Natural killer cell (primary cell): ENCODE measurements around the gene CHST6. TPM values are rescaled to one million over a fixed set of nuclear protein-coding genes. Genes with fewer than 3 reads are reported as not detected.

ENCODE experiments used
- ATAC-seq, 3 donors: fragments of 150-1000 bp in 2 of 3; fragments of 200-7000 bp in 1 of 3; cut with Tn5 transposase; 1 replicate in 1 of 3; 2 replicates in 2 of 3; pipeline ENCODE4 v1.10.0; 2021; ENCODE audit warnings: mild to moderate bottlenecking in 2 of 3, moderate library complexity in 2 of 3
- DNase-seq, 2 donors: peaks; one replicate each; pipeline versions ENCODE4 v3.0.0 to v3.0.0-alpha.2; 2013 to 2021; ENCODE audit warnings: mixed read lengths in 1 of 2
- H3K27ac ChIP-seq: one replicate; pipeline ENCODE4 v1.5.1; 2013; ENCODE audit warnings: mild to moderate bottlenecking, low read length
- H3K27me3 ChIP-seq: one replicate; pipeline ENCODE4 v1.6.1; 2013; ENCODE audit warnings: low read length; ENCODE audit not compliant: control insufficient read depth, insufficient read depth
- H3K36me3 ChIP-seq: one replicate; pipeline ENCODE4 v1.6.1; 2013; ENCODE audit warnings: low read length; ENCODE audit not compliant: control insufficient read depth, insufficient read depth
- H3K4me1 ChIP-seq: one replicate; pipeline ENCODE4 v1.6.1; 2013; ENCODE audit warnings: low read length; ENCODE audit not compliant: control insufficient read depth, insufficient read depth
- H3K4me3 ChIP-seq: one replicate; pipeline ENCODE4 v1.5.1; 2013; ENCODE audit warnings: low read length
- H3K9me3 ChIP-seq: one replicate; pipeline ENCODE4 v1.6.1; 2013; ENCODE audit warnings: low read length; ENCODE audit not compliant: control insufficient read depth, insufficient read depth
- H3K27ac Mint-ChIP-seq, 2 donors: one replicate each; pipeline ENCODE4 v1.8.0; 2022; ENCODE audit warnings: mild to moderate bottlenecking in 2 of 2, mixed read lengths in 2 of 2, moderate library complexity in 1 of 2
- H3K27me3 Mint-ChIP-seq, 2 donors: one replicate each; pipeline ENCODE4 v1.8.0; 2022; ENCODE audit warnings: low read depth in 2 of 2, mixed read lengths in 2 of 2
- H3K36me3 Mint-ChIP-seq: one replicate; pipeline ENCODE4 v1.8.0; 2022; ENCODE audit warnings: mixed read lengths
- H3K4me1 Mint-ChIP-seq, 2 donors: one replicate each; pipeline ENCODE4 v1.8.0; 2022; ENCODE audit warnings: mixed read lengths in 2 of 2
- H3K4me3 Mint-ChIP-seq: one replicate; pipeline ENCODE4 v1.8.0; 2022; ENCODE audit warnings: mild to moderate bottlenecking, moderate library complexity, mixed read lengths
- H3K9me3 Mint-ChIP-seq, 2 donors: one replicate each; pipeline ENCODE4 v1.8.0; 2022; ENCODE audit warnings: mixed read lengths in 2 of 2
- CTCF ChIP-seq: fragments of 200-600 bp; IDR thresholded peaks from one replicate; pipeline ENCODE4 v1.8.0; 2022; ENCODE audit warnings: antibody characterized with exemption
- whole genome bisulfite sequencing: methylation state at CpG from one replicate; pipeline ENCODE4 v1.1.7; 2013; ENCODE audit warnings: missing lambda C conversion rate; ENCODE audit not compliant: insufficient coverage; 5-methylcytosine and 5-hydroxymethylcytosine counted together
- intact Hi-C: fragments of 100-400 bp; cut with micrococcal nuclease; formaldehyde crosslinking; loops from one replicate; pipeline ENCODE4 v1.14.2; 2022
- total RNA-seq, 4 donors: library from RNA; stranded (reverse); fragments of 120-200 nt in 1 of 4; gene quantifications; one replicate each; pipeline versions ENCODE4 v1.2.3 to v1.2.4, GENCODE V29; 2013 to 2022

CHST6 gene
- total RNA-seq, 3 donors from 2014 or later (not counting 1 experiment from before 2014, with no cell fraction given), result not detected

- intact Hi-C loops, result no loop called here
- H3K27me3 ChIP-seq, result peaks cover 11% of the 10 kb centered on the region
- ATAC-seq (no peak), DNase-seq (no peak)
- H3K27ac Mint-ChIP-seq, result no peak overlapping the region
- H3K36me3 ChIP-seq, result no peaks in the 10 kb centered on the region
- WGBS, result 92% methylated on average over 5 of the region's 5 CpGs
- peaks cover 8% of the 10 kb centered on the region in 2 donors for H3K4me1 Mint-ChIP-seq
- peaks cover 9 to 11% of the 10 kb centered on the region in 2 donors for H3K27me3 Mint-ChIP-seq
- H3K4me3 ChIP-seq, result no peak overlapping the region
- H3K36me3 Mint-ChIP-seq, result no peaks in the 10 kb centered on the region
- H3K9me3 ChIP-seq, result no peaks in the 10 kb centered on the region
- no peaks in the 10 kb centered on the region for H3K9me3 Mint-ChIP-seq
- TF ChIP-seq CTCF, result no peak
- no peak overlapping the region for H3K4me3 Mint-ChIP-seq
- peaks cover 7% of the 10 kb centered on the region for H3K4me1 ChIP-seq
- no peak overlapping the region for H3K27ac ChIP-seq
Measured at GRCh38 chr16:75494184-75494583, 1.1 kb downstream of the CHST6 start.

GRCh38 chr16:75491876-75492275, 3.4 kb downstream of the CHST6 start:
- Mint-ChIP-seq H3K4me3 (no peak overlapping the region), H3K9me3 (no peaks in the 10 kb centered on the region), H3K4me1 (peaks cover 8% of the 10 kb centered on the region in 2 donors), H3K27me3 (peaks cover 14 to 17% of the 10 kb centered on the region in 2 donors), H3K36me3 (no peaks in the 10 kb centered on the region), H3K27ac (no peak overlapping the region)
- H3K4me1 ChIP-seq, result peaks cover 7% of the 10 kb centered on the region
- no peaks in the 10 kb centered on the region for H3K36me3 ChIP-seq
- no peak overlapping the region for H3K4me3 ChIP-seq
- H3K27ac ChIP-seq, result no peak overlapping the region
- ATAC-seq (peak in 1 of 3 donors; percentile 43), DNase-seq (no peak)
- no peak for TF ChIP-seq CTCF
- peaks cover 11% of the 10 kb centered on the region for H3K27me3 ChIP-seq
- 86% methylated on average over 1 of the region's 1 CpG for WGBS
- intact Hi-C loops, result no loop called here
- no peaks in the 10 kb centered on the region for H3K9me3 ChIP-seq

GRCh38 chr16:75488322-75488721, 6.9 kb downstream of the CHST6 start:
- Mint-ChIP-seq H3K36me3 (no peaks in the 10 kb centered on the region), H3K9me3 (no peaks in the 10 kb centered on the region), H3K27me3 (peaks cover 8 to 9% of the 10 kb centered on the region in 2 donors), H3K27ac (no peak overlapping the region), H3K4me3 (no peak overlapping the region), H3K4me1 (no peaks in the 10 kb centered on the region)
- H3K27ac ChIP-seq, result no peak overlapping the region
- 93% methylated on average over 2 of the region's 2 CpGs for WGBS
- H3K36me3 ChIP-seq, result no peaks in the 10 kb centered on the region
- DNase-seq (no peak), ATAC-seq (no peak)
- no peaks in the 10 kb centered on the region for H3K27me3 ChIP-seq
- H3K9me3 ChIP-seq, result no peaks in the 10 kb centered on the region
- intact Hi-C loops, result no loop called here
- H3K4me1 ChIP-seq, result no peaks in the 10 kb centered on the region
- H3K4me3 ChIP-seq, result no peak overlapping the region
- no peak for TF ChIP-seq CTCF

GRCh38 chr16:75486676-75487313, 8.4 kb downstream of the CHST6 start:
- Mint-ChIP-seq H3K4me3 (no peak overlapping the region), H3K27me3 (peaks cover 8 to 9% of the 10 kb centered on the region in 2 donors), H3K4me1 (no peaks in the 10 kb centered on the region), H3K9me3 (no peaks in the 10 kb centered on the region), H3K27ac (no peak overlapping the region), H3K36me3 (no peaks in the 10 kb centered on the region)
- Histone ChIP-seq H3K27ac (no peak overlapping the region), H3K27me3 (no peaks in the 10 kb centered on the region), H3K9me3 (no peaks in the 10 kb centered on the region), H3K36me3 (no peaks in the 10 kb centered on the region), H3K4me1 (no peaks in the 10 kb centered on the region), H3K4me3 (no peak overlapping the region)
- DNase-seq, result no peak
- TF ChIP-seq CTCF, result no peak
- no peak for ATAC-seq
- WGBS, result 88% methylated on average over 1 of the region's 2 CpGs
- intact Hi-C loops, result no loop called here
